B cell (primary cell): ENCODE measurements around the gene MPZL1.

ENCODE experiments used
- CTCF ChIP-seq: fragments of 200-600 bp; IDR thresholded peaks from one replicate; pipeline ENCODE4 v1.8.0; 2022; ENCODE audit warnings: antibody characterized with exemption, mild to moderate bottlenecking
- EZH2 ChIP-seq: IDR thresholded peaks from 2 replicates; pipeline ENCODE4 v1.6.1; 2012; ENCODE audit warnings: borderline replicate concordance, low read depth, mild to moderate bottlenecking, moderate library complexity, low read length; ENCODE audit not compliant: insufficient read depth, poor library complexity, severe bottlenecking

GRCh38 chr1:167832693-167833092 lies 110.9 kb downstream of the MPZL1 start:
- no peak for TF ChIP-seq CTCF
- TF ChIP-seq EZH2: no peak
